Keratinocyte (primary cell): ENCODE measurements around the gene CAMSAP1.

Experiments used
- EZH2 ChIP-seq: IDR thresholded peaks from one replicate; pipeline ENCODE4 v1.6.1; 2012; ENCODE audit warnings: inconsistent platforms, mild to moderate bottlenecking, low read length, moderate library complexity
- TF ChIP-seq, protein P1 (sequence below), 3 experiments: IDR thresholded peaks in 1 of 3; conservative IDR thresholded peaks in 1 of 3; optimal IDR thresholded peaks in 1 of 3; 2 replicates in 2 of 3; 3 replicates in 1 of 3; pipeline versions ENCODE3 to v1.5.1; 2011; ENCODE audit warnings: low read length in 3 of 3, mild to moderate bottlenecking in 3 of 3, moderate library complexity in 2 of 3, control low read depth in 1 of 3, inconsistent platforms in 1 of 3; ENCODE audit not compliant: insufficient read depth in 2 of 3; ENCODE audit errors: extremely low read depth in 1 of 3

DNA sequence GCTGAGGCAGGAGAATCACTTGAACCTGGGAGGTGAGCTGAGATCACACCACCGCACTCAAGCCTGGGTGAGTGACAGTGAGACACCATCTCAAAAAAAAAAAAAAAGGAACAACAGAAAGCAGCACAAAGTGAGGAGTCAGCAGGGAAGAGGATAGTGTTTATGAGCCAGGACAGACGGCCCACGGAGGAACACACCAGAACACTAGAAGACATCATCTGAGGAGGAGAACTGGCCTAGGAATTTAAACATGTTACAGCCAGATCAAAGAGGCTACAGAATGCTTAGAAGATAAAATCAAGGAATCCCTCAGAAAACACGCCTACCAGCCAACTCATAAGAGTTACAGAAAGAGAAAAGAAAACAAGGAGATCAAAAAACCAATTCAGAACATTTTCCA lies 41.6 kb upstream of the CAMSAP1 start:
- TF ChIP-seq EZH2, result no peak
- TF ChIP-seq, protein P1, sequence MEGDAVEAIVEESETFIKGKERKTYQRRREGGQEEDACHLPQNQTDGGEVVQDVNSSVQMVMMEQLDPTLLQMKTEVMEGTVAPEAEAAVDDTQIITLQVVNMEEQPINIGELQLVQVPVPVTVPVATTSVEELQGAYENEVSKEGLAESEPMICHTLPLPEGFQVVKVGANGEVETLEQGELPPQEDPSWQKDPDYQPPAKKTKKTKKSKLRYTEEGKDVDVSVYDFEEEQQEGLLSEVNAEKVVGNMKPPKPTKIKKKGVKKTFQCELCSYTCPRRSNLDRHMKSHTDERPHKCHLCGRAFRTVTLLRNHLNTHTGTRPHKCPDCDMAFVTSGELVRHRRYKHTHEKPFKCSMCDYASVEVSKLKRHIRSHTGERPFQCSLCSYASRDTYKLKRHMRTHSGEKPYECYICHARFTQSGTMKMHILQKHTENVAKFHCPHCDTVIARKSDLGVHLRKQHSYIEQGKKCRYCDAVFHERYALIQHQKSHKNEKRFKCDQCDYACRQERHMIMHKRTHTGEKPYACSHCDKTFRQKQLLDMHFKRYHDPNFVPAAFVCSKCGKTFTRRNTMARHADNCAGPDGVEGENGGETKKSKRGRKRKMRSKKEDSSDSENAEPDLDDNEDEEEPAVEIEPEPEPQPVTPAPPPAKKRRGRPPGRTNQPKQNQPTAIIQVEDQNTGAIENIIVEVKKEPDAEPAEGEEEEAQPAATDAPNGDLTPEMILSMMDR (optimal IDR thresholded peaks at IDR 0.05 in 1 of 3, IDR thresholded peaks at IDR 0.05 in 1 of 3, conservative IDR thresholded peaks at IDR 0.05 in 1 of 3; ENCODE audit: extremely low read depth in 1 of 3, insufficient read depth in 2 of 3, low read length in 3 of 3), result no peak
